GM23248 (cell line): ENCODE measurements around the gene TMEM163. TPM values are rescaled to one million over a fixed set of nuclear protein-coding genes. Genes with fewer than 3 reads are reported as not detected.

ENCODE experiments used
- DNase-seq: peaks from one replicate; pipeline ENCODE4 v3.0.0-alpha.2; 2015
- H2AFZ ChIP-seq: fragments of 200-600 bp; sonication (generic); 2 replicates; pipeline ENCODE4 v1.6.1; 2016; ENCODE audit warnings: antibody characterized with exemption
- H3F3A ChIP-seq: fragments of 200-600 bp; sonication (generic); 2 replicates; pipeline ENCODE4 v1.6.1; 2016; ENCODE audit warnings: mild to moderate bottlenecking, antibody characterized with exemption, mixed run types; ENCODE audit not compliant: insufficient read depth
- H3K27ac ChIP-seq: fragments of 200-600 bp; sonication (generic); 2 replicates; pipeline ENCODE4 v1.5.1; 2016; ENCODE audit warnings: mild to moderate bottlenecking
- H3K27me3 ChIP-seq: fragments of 200-600 bp; sonication (generic); replicated peaks from 2 replicates; pipeline ENCODE4 v1.6.1; 2016; ENCODE audit warnings: mild to moderate bottlenecking; ENCODE audit not compliant: insufficient read depth
- H3K36me3 ChIP-seq: fragments of 200-600 bp; sonication (generic); 2 replicates; pipeline ENCODE4 v1.6.1; 2016; ENCODE audit warnings: low read depth, mild to moderate bottlenecking
- H3K4me1 ChIP-seq: fragments of 200-600 bp; sonication (generic); 2 replicates; pipeline ENCODE4 v1.6.1; 2016; ENCODE audit warnings: mild to moderate bottlenecking; ENCODE audit not compliant: insufficient read depth
- H3K4me2 ChIP-seq: fragments of 200-600 bp; sonication (generic); one replicate; pipeline ENCODE4 v1.6.1; 2016; ENCODE audit warnings: mild to moderate bottlenecking; ENCODE audit not compliant: unreplicated experiment
- H3K4me3 ChIP-seq: fragments of 200-600 bp; sonication (generic); 2 replicates; pipeline ENCODE4 v1.5.1; 2016; ENCODE audit warnings: mild to moderate bottlenecking
- H3K79me2 ChIP-seq: fragments of 200-600 bp; sonication (generic); 2 replicates; pipeline ENCODE4 v1.6.1; 2016; ENCODE audit warnings: mild to moderate bottlenecking; ENCODE audit not compliant: insufficient read depth
- H3K9ac ChIP-seq: fragments of 200-600 bp; sonication (generic); 2 replicates; pipeline ENCODE4 v1.6.1; 2016; ENCODE audit warnings: mild to moderate bottlenecking
- H3K9me2 ChIP-seq: fragments of 200-600 bp; sonication (generic); 2 replicates; pipeline ENCODE4 v1.6.1; 2016; ENCODE audit warnings: mixed run types, mild to moderate bottlenecking, moderate library complexity; ENCODE audit not compliant: insufficient read depth
- H3K9me3 ChIP-seq: fragments of 200-600 bp; sonication (generic); one replicate; pipeline ENCODE4 v1.6.1; 2017; ENCODE audit warnings: low read depth
- H4K20me1 ChIP-seq: fragments of 200-600 bp; sonication (generic); 2 replicates; pipeline ENCODE4 v1.6.0; 2016; ENCODE audit not compliant: insufficient read depth
- EZH2 ChIP-seq: fragments of 200-600 bp; sonication (generic); IDR thresholded peaks from 2 replicates; pipeline ENCODE4 v1.6.1; 2018; ENCODE audit warnings: antibody characterized with exemption, mild to moderate bottlenecking; ENCODE audit not compliant: insufficient read depth, poor library complexity, severe bottlenecking
- EZH2phosphoT487 ChIP-seq: fragments of 200-600 bp; sonication (generic); IDR thresholded peaks from 2 replicates; pipeline ENCODE4 v1.6.1; 2018; ENCODE audit warnings: antibody characterized with exemption, moderate library complexity, mild to moderate bottlenecking, low read depth; ENCODE audit not compliant: insufficient read depth
- WGBS, 2 experiments: methylation state at CpG; one replicate each; pipeline ENCODE4 v1.1.6; 2015 to 2017; ENCODE audit warnings: low lambda C conversion rate in 2 of 2, low coverage in 1 of 2; ENCODE audit errors: missing lambda C conversion rate in 2 of 2; 5-methylcytosine and 5-hydroxymethylcytosine counted together
- in situ Hi-C: fragments of 300-500 bp; cut with MboI; formaldehyde crosslinking; loops from 2 replicates; pipeline ENCODE4 v1.15.0; 2020
- polyA plus RNA-seq: library from polyadenylated mRNA; unstranded; fragments of >200 nt; fragmentation: Nextera tagmentation; extraction: Ambion mirVana; gene quantifications from 2 replicates; pipeline ENCODE4 v1.2.1, GENCODE V29; 2016
- total RNA-seq: library from RNA; depleted of rRNA; stranded (reverse); fragments of >200 nt; shearing (Covaris generic); gene quantifications from 2 replicates; pipeline ENCODE4 v1.2.3, GENCODE V29; 2014; rRNA removed

Gene TMEM163
- total and polyA plus RNA-seq, 2 experiments from 2014 or later = not detected

DNA sequence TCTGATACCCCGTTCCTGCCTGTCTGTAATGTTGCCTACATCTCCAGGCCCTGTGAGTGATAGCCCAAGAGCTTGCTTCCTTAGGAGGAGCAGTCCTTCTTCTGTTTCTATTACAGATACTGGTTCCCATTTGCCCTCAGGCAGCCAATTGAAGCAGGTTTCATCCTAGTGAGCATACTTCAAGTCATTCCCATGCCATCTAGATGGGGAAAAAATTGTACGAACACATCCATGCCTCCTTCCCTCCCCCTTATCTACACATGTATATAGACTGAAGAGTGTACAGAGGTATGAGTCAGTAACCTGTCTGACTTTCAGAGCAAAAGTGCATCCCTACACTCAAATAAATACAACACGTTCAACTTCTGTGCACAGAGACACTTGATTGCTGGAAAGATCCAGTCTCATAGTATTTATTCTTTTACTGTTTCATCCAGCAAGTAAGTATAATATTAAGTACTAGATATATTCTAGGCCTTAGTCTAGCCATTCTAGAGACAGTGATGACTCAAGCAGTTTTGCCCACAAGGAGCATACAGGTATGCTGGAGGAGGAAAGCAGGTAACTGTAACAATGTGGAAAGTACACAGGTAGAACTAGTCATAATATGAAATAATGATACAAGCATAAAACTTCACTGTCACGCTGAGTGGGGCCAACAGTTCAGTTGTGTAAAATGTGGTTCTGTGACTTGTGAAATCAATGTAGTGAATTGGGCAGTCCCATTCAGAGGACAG lies 311.5 kb downstream of the TMEM163 start:
- no peak overlapping the region for H2AFZ ChIP-seq
- no peak overlapping the region for H3K4me2 ChIP-seq
- 97 to 98% methylated on average over 4 of the region's 4 CpGs for WGBS, 2 experiments
- no peaks in the 10 kb centered on the region for H3K9me2 ChIP-seq
- H3K4me3 ChIP-seq = no peak overlapping the region
- no peaks in the 10 kb centered on the region for H3K27me3 ChIP-seq
- TF ChIP-seq EZH2phosphoT487 (no peak), EZH2 (no peak)
- H4K20me1 ChIP-seq = no peaks in the 10 kb centered on the region
- no peaks in the 10 kb centered on the region for H3K36me3 ChIP-seq
- H3K79me2 ChIP-seq = no peaks in the 10 kb centered on the region
- no peak overlapping the region for H3K9ac ChIP-seq
- H3F3A ChIP-seq = peaks cover 52% of the 10 kb centered on the region
- H3K9me3 ChIP-seq = no peaks in the 10 kb centered on the region
- in situ Hi-C loops = loop anchor here (25.0 kb wide), 1 partner anchor 520 kb away; no protein-coding TSS in a partner anchor
- no peak for DNase-seq
- no peak overlapping the region for H3K27ac ChIP-seq
- peaks cover 59% of the 10 kb centered on the region for H3K4me1 ChIP-seq

GRCh38 chr2:134406736-134407135 lies 312.1 kb downstream of the TMEM163 start:
- H3K4me3 ChIP-seq = no peak overlapping the region
- H3K27ac ChIP-seq = no peak overlapping the region
- peaks cover 58% of the 10 kb centered on the region for H3F3A ChIP-seq
- no peaks in the 10 kb centered on the region for H3K79me2 ChIP-seq
- H4K20me1 ChIP-seq = no peaks in the 10 kb centered on the region
- H3K36me3 ChIP-seq = no peaks in the 10 kb centered on the region
- no peaks in the 10 kb centered on the region for H3K27me3 ChIP-seq
- no peak for DNase-seq
- in situ Hi-C loops = loop anchor here (25.0 kb wide), 1 partner anchor 519 kb away; no protein-coding TSS in a partner anchor
- TF ChIP-seq EZH2phosphoT487 (no peak), EZH2 (no peak)
- no peak overlapping the region for H3K4me2 ChIP-seq
- peaks cover 63% of the 10 kb centered on the region for H3K4me1 ChIP-seq
- WGBS, 2 experiments = 93 to 100% methylated on average over 3 of the region's 3 CpGs
- H3K9me3 ChIP-seq = no peaks in the 10 kb centered on the region
- no peak overlapping the region for H2AFZ ChIP-seq
- no peak overlapping the region for H3K9ac ChIP-seq
- no peaks in the 10 kb centered on the region for H3K9me2 ChIP-seq

GRCh38 chr2:134406311-134406710 lies 312.5 kb downstream of the TMEM163 start:
- Histone ChIP-seq H3K9me2 (no peaks in the 10 kb centered on the region), H3K4me3 (no peak overlapping the region), H3K79me2 (no peaks in the 10 kb centered on the region), H3F3A (peaks cover 62% of the 10 kb centered on the region), H3K27ac (no peak overlapping the region), H3K27me3 (no peaks in the 10 kb centered on the region), H3K4me2 (no peak overlapping the region), H3K9ac (no peak overlapping the region), H3K9me3 (no peaks in the 10 kb centered on the region), H4K20me1 (no peaks in the 10 kb centered on the region), H3K36me3 (no peaks in the 10 kb centered on the region), H3K4me1 (peaks cover 63% of the 10 kb centered on the region), H2AFZ (no peak overlapping the region)
- WGBS, 2 experiments = 97 to 100% methylated on average over 5 of the region's 5 CpGs
- in situ Hi-C loops = loop anchor here (25.0 kb wide), 1 partner anchor 519 kb away; no protein-coding TSS in a partner anchor
- TF ChIP-seq EZH2 (no peak), EZH2phosphoT487 (no peak)
- no peak for DNase-seq

Other genes with a start within 250 kb of the TMEM163 start
- gene ACMSD, start 119.6 kb upstream of the TMEM163 start, total RNA-seq = not detected in 2 replicates
- gene ACMSD, start 119.6 kb upstream of the TMEM163 start, polyA plus RNA-seq = not detected in 2 replicates
- gene CCNT2, start 199.8 kb upstream of the TMEM163 start, total RNA-seq = 15.0 and 15.7 TPM in 2 replicates
- gene CCNT2, start 199.8 kb upstream of the TMEM163 start, polyA plus RNA-seq = 15.5 and 16.6 TPM in 2 replicates